ENCODE results near the gene BBS9. TPM values are rescaled to one million over a fixed set of nuclear protein-coding genes. Genes with fewer than 3 reads are reported as not detected.

The BBS9 gene
- total and polyA plus RNA-seq, 2 of the 4 experiments (the other 2 are of a cell fraction): 7.9 to 9.5 TPM

DNA sequence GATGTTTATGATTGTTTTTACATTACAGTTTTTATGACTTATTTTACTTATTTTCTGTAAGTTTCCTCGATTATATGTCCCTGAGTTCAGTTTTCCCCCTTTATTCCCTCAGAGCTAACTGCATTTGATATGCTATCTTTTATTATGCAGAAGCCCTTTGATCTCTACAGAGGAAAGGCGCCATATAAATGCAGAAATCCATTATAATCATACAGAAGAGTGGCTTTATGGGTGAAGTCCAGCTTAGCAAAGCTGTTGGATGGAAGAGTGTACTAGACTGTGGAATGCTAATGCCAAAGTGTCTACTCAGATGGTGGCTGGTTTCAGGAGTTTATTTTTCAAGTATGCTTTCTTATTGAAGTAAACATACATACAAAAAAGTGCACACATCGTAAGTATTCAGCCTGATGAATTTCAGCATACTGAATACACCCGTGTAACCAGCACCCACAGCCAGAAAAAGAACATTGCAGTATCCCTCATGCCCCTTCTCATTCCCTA, 517.6 kb downstream of the BBS9 start:
- dilution Hi-C loops (cut with HindIII; ENCODE audit: low sequenced_read_pairs, unreplicated experiment): no loop called here
- peak; percentile 30 for DNase-seq
- H3K4me3 ChIP-seq (ENCODE audit: insufficient read depth, low read depth, low read length): no peak overlapping the region
- H2BK120ac ChIP-seq (ENCODE audit: low read depth, low read length): no peak overlapping the region
- H3K4me2 ChIP-seq (ENCODE audit: low read depth, low read length): no peak overlapping the region
- H3K79me1 ChIP-seq (ENCODE audit: low read depth in 1 of 2, low read length in 2 of 2): no peaks in the 10 kb centered on the region
- TF ChIP-seq RAD21 (IDR thresholded peaks at IDR 0.05; ENCODE audit: low read length) (no peak), RFX5 (IDR thresholded peaks at IDR 0.05; ENCODE audit: low read depth, low read length) (no peak), RCOR1 (IDR thresholded peaks at IDR 0.05; ENCODE audit: insufficient replicate concordance, low read length) (no peak), FOS (IDR thresholded peaks at IDR 0.05; ENCODE audit: low read depth, low read length) (no peak), SMC3 (IDR thresholded peaks at IDR 0.05; ENCODE audit: low read depth, low read length) (no peak), MAZ (IDR thresholded peaks at IDR 0.05; ENCODE audit: borderline replicate concordance, low read depth, low read length) (no peak), MXI1 (IDR thresholded peaks at IDR 0.05; ENCODE audit: borderline replicate concordance, low read depth, low read length) (no peak), CHD1 (IDR thresholded peaks at IDR 0.05; ENCODE audit: low read depth, low read length) (no peak), MAFK (IDR thresholded peaks at IDR 0.05; ENCODE audit: low read depth, low read length) (no peak), POLR2A (IDR thresholded peaks at IDR 0.05; ENCODE audit: low read depth, low read length) (no peak), BHLHE40 (IDR thresholded peaks at IDR 0.05; ENCODE audit: low read depth, low read length) (no peak), CEBPB (IDR thresholded peaks at IDR 0.05; ENCODE audit: low read depth, low read length) (no peak), NFE2L2 (IDR thresholded peaks at IDR 0.05; ENCODE audit: low read depth, low read length) (no peak)
- TF ChIP-seq, protein P1, sequence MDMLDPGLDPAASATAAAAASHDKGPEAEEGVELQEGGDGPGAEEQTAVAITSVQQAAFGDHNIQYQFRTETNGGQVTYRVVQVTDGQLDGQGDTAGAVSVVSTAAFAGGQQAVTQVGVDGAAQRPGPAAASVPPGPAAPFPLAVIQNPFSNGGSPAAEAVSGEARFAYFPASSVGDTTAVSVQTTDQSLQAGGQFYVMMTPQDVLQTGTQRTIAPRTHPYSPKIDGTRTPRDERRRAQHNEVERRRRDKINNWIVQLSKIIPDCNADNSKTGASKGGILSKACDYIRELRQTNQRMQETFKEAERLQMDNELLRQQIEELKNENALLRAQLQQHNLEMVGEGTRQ (IDR thresholded peaks at IDR 0.05; ENCODE audit: low read depth, low read length): no peak
- TF ChIP-seq, protein P2, sequence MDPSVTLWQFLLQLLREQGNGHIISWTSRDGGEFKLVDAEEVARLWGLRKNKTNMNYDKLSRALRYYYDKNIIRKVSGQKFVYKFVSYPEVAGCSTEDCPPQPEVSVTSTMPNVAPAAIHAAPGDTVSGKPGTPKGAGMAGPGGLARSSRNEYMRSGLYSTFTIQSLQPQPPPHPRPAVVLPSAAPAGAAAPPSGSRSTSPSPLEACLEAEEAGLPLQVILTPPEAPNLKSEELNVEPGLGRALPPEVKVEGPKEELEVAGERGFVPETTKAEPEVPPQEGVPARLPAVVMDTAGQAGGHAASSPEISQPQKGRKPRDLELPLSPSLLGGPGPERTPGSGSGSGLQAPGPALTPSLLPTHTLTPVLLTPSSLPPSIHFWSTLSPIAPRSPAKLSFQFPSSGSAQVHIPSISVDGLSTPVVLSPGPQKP (IDR thresholded peaks at IDR 0.05; ENCODE audit: borderline replicate concordance, low read depth, low read length): no peak
- TF ChIP-seq, protein P3, sequence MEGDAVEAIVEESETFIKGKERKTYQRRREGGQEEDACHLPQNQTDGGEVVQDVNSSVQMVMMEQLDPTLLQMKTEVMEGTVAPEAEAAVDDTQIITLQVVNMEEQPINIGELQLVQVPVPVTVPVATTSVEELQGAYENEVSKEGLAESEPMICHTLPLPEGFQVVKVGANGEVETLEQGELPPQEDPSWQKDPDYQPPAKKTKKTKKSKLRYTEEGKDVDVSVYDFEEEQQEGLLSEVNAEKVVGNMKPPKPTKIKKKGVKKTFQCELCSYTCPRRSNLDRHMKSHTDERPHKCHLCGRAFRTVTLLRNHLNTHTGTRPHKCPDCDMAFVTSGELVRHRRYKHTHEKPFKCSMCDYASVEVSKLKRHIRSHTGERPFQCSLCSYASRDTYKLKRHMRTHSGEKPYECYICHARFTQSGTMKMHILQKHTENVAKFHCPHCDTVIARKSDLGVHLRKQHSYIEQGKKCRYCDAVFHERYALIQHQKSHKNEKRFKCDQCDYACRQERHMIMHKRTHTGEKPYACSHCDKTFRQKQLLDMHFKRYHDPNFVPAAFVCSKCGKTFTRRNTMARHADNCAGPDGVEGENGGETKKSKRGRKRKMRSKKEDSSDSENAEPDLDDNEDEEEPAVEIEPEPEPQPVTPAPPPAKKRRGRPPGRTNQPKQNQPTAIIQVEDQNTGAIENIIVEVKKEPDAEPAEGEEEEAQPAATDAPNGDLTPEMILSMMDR (conservative IDR thresholded peaks at IDR 0.05; ENCODE audit: low read depth, low read length): no peak
- H3K23ac ChIP-seq (ENCODE audit: low read depth, low read length): no peak overlapping the region
- BruUV-seq (replicated peaks): no TSS peak
- intact Hi-C loops (cut with micrococcal nuclease): no loop called here
- no peaks in the 10 kb centered on the region for H4K20me1 ChIP-seq (ENCODE audit: insufficient read depth, low read length)
- no peak overlapping the region for H4K91ac ChIP-seq (ENCODE audit: insufficient read depth, low read depth, low read length)
- H3K27me3 ChIP-seq (ENCODE audit: control insufficient read depth, insufficient read depth, low read length): no peaks in the 10 kb centered on the region
- no peak overlapping the region for H2AK9ac ChIP-seq (replicated peaks; ENCODE audit: low read depth, low read length, poor library complexity)
- 0 out of 2 replicates have a peak, but pooled peaks cover 8% of the 10 kb centered on the region for H3K9me1 ChIP-seq (ENCODE audit: insufficient read depth, low read length)
- 79% methylated on average over 2 of the region's 4 CpGs; no CpG with 5 or more reads in 1 of the 2 experiments for WGBS, 2 experiments (ENCODE audit: extremely low coverage in 2 of 2, insufficient read length in 1 of 2)
- H2BK5ac ChIP-seq (ENCODE audit: low read depth, low read length, poor library complexity, severe bottlenecking): no peak overlapping the region
- no peak overlapping the region for H3K56ac ChIP-seq (ENCODE audit: extremely low read depth, insufficient read depth, low read length)
- H3K4ac ChIP-seq (ENCODE audit: low read depth, low read length): no peak overlapping the region
- peak; percentile 64 for ATAC-seq (ENCODE audit: low read depth)
- H3K18ac ChIP-seq (ENCODE audit: low read depth, low read length): no peak overlapping the region; the same call in 1 of the 2 replicates
- H4K5ac ChIP-seq (ENCODE audit: low read depth, low read length): no peak overlapping the region
- H4K8ac ChIP-seq (ENCODE audit: low read depth in 2 of 2, low read length in 2 of 2): no peak overlapping the region
- no peaks in the 10 kb centered on the region for H3K9me3 ChIP-seq (ENCODE audit: control insufficient read depth, insufficient read depth, low read length)
- H3K36me3 ChIP-seq (ENCODE audit: control insufficient read depth, insufficient read depth, low read length): no peaks in the 10 kb centered on the region
- no peak overlapping the region for H3K27ac ChIP-seq (ENCODE audit: insufficient read depth, low read length)
- H3K14ac ChIP-seq (replicated peaks; ENCODE audit: low read depth, low read length): no peak overlapping the region
- no peak overlapping the region for H3K9ac ChIP-seq (ENCODE audit: low read depth, low read length)
- ChIA-PET POLR2A (ENCODE audit: unreplicated experiment) (no interaction called here), CTCF (no interaction called here)
- peaks cover 5% of the 10 kb centered on the region for H3K4me1 ChIP-seq (ENCODE audit: control insufficient read depth, insufficient read depth, low read length)
- in situ Hi-C loops (cut with MboI; ENCODE audit: low sequenced_read_pairs): no loop called here
- no peak overlapping the region for H2AFZ ChIP-seq (replicated peaks; ENCODE audit: low read length, poor library complexity)
- no peak overlapping the region for H2BK20ac ChIP-seq (ENCODE audit: low read depth, low read length)
- H2BK15ac ChIP-seq (ENCODE audit: low read depth, low read length): no peak overlapping the region
- H2AK5ac ChIP-seq (ENCODE audit: low read depth, low read length): no peak overlapping the region
